ENCODE results near the gene SSTR5. TPM values are rescaled to one million over a fixed set of nuclear protein-coding genes. Genes with fewer than 3 reads are reported as not detected.

SSTR5 gene
- total RNA-seq, 1 donor from 2014 or later: 0.16 TPM

- DNase-seq: no peak
These were observed 17.0 kb upstream of the SSTR5 start for GRCh38 chr16:1055557-1055924.

- DNase-seq: no peak
These were observed 16.4 kb upstream of the SSTR5 start for GRCh38 chr16:1056196-1056595.

GRCh38 chr16:1057252-1057932 lies 15.2 kb upstream of the SSTR5 start:
- DNase-seq: no peak

GRCh38 chr16:1058216-1058615 lies 14.3 kb upstream of the SSTR5 start:
- DNase-seq: no peak

- DNase-seq: no peak
These were observed 13.2 kb upstream of the SSTR5 start for GRCh38 chr16:1059310-1059709.

DNA sequence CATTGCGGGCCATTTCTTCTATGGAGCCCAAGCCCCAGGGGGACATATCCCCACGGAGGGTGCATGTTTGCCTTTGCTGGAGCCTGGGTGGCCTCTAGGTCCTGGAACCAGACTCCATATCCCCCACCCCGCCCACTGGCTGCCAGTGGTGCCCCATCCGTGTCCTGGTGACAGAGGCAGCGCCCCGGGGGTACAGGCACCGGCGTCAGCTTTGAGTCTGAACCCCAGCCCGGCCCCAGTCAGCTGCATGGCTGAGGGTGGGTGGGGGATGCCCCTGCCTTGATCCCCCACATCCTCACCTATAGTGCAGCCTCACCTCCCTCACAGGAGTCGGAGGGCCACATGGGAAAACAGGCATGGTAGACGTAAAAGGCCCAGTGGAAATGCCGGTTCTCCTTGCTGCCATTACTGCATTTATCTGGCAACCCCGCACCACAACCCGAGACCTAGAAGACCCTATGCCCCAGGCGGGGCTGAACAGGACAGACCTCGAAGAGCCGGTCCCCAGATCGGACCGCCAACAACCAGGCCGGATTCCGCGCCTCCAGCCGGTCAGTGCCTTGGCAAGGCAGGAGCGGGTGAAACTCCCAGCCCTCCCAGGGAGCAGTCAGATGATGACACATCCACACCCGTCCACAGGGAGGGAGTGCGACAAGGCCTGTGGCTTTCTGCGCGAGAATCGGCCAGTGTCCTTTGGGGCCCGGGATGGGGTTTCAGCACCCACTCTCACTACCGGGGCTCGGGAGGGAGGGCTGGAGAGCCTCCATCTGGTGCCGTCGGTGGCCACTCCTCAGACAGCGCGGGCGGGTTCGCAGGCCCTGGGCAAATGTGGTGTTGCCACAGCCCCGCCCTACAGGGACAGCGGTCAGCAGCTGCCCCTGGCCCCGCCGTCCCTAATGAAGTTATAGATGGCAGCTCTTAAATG lies 11.9 kb upstream of the SSTR5 start:
- DNase-seq: no peak

DNA sequence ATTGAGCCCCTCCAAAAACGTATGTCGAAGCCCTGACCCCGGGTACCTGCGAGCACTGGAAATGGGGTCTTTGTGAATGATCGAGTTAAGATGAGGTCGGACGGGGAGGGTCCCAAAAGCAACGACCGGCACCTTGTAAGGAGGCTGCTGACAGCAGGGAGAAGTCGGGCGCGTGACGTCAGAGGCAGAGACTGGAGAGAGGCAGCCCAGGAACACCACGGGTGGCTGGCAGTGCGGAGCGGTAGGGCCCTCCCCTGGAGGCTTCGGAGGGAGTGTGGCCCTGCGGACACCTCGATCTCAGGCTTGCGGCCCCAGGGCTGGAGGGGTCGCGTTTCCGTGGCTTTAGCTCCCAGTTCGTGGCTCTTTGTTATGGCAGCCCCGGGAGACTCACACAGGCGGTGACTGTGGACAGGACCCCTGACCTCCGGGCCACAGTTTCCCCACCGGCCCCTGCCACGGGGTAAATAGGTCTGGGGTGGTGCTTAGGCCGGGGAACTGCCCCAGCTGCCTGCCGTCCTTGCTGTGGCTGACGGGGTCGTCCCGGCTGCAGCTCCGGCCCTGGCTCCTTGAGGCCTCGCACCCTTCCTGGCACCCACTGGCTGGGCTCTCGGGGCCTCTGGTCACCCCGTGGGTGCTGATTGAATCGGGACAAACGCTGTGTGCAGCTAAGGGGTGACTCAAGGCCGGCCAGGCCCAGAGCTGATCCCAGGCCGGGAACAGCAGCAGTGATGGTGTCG lies 10.6 kb upstream of the SSTR5 start:
- no peak for DNase-seq

DNA sequence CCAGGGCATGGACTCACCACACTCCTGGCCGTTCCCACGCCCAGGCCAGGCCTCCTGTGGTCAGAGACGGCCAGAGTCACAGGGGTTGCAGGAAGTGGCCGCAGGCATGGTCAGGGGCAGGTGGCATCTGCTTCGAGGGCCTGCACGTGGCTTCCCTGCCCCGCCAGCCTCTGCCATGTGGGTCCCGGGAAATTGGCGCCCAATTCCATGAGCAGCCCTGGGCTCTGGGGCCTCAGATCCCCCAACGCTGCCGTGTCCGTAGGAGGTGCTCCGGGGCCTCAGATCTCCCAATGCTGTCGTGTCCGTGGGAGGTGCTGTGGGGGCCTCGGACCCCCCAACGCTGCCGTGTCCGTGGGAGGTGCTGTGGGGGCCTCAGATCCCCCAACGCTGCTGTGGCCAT lies 9.7 kb upstream of the SSTR5 start:
- DNase-seq: no peak

DNA sequence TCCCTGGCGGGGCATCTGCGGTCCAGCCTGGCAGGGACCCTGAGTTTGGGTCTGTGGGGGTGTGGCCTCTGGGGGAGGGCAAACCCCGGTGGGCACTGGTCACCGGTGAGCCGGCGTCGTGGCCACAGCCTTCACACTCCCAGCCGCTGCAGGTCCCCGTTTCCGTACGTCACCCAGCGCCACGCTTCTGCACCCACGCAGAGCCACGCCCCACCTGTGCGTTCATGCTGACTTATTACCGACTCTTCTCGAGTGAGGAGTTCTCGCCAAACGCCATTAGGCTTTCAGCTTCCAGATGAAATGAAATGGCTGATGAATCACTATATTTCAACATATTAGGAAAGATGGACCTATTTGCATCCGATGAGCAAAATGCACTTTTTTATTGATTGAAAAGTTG lies 8.8 kb upstream of the SSTR5 start:
- DNase-seq: no peak

DNA sequence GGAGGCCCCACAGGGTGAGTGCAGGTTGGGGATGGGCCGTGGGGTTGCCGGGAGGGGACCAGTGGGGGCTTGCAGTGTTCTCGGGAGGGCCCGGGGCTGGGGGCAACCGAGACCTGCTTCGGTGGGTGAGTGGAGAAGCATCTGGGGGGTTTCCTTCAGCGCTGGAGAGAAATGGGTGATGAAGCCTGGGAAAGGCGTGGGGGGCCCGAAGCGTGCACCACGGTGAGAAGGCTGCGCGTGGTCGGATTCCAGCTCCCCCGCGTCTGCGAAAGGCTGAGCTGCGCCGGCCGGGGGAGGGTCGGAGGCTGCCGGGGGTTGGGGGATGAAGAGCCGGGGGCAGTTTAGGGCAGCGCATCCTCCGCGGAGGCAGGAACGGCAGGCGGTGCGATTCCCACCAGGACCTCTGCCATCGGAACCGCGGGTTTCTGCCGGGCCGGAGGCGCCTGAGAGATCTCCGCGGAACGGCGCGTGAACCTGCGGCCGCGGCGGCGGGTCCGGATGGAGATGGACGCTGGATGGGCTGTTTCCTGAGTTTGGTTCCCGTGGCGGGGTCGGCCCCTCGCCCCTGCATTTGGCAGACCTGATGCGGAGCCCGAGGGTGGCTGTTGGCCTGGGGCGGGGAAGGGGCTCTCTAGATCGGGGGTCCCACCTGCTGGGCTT lies 6.9 kb upstream of the SSTR5 start:
- no peak for DNase-seq

GRCh38 chr16:1066584-1067172 lies 5.9 kb upstream of the SSTR5 start:
- no peak for DNase-seq

GRCh38 chr16:1067629-1068028 lies 4.9 kb upstream of the SSTR5 start:
- DNase-seq: no peak

- DNase-seq: no peak
These were observed 4.1 kb upstream of the SSTR5 start for GRCh38 chr16:1068451-1068850.

GRCh38 chr16:1069154-1069553 lies 3.4 kb upstream of the SSTR5 start:
- no peak for DNase-seq

GRCh38 chr16:1070084-1070863 lies 2.3 kb upstream of the SSTR5 start:
- no peak for DNase-seq

DNA sequence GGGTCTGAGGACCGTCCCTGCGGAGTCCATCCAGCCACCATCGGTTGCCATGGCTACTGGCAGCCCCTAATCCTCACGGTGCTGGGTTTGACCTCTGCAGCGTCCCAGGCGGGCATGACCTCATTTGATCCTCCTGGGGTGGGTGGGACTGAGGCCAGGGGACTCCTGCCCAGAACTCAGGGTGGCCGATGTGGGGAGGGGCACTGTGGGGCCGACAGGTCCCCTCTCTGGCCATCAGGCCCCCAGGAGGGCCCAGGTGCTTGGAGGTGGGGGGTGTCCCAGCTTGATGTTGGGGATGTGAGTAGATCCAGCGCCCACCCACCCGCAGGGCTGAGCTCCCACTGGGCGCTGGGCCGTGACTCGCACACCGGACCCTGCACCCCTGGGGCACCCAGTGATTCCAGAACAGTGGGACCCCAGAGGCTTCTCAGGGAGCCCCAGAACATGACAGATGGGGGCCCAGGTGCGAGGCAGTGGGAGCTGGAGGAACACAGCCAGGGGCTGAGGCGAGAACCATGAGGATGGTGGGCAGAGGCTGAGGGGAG lies 1.6 kb upstream of the SSTR5 start:
- DNase-seq: no peak

- no peak for DNase-seq
These were observed 854 bp upstream of the SSTR5 start for GRCh38 chr16:1071561-1072225.

- no peak for DNase-seq
These were observed 663 bp downstream of the SSTR5 start for GRCh38 chr16:1073262-1073558.

- DNase-seq: no peak
These were observed 1.2 kb downstream of the SSTR5 start for GRCh38 chr16:1073566-1074378.

DNA sequence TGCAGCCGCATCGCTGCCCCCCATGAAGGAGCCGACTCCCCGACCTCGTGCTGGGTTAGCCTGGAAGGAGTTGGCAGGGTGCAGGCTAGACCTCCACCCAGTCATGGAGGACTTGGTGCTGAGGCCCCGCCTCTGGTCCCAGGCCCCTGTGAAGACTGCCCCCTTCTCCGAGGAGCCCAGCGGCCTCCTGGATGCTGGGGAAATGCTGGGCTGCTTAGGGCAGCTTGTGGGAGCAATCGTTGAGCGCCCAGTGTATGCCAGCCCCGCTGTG lies 1.8 kb downstream of the SSTR5 start:
- no peak for DNase-seq

Measured in occipital lobe (tissue), 2 donors.